ENCODE results near the gene PHLDB2.

The PHLDB2 gene

DNA sequence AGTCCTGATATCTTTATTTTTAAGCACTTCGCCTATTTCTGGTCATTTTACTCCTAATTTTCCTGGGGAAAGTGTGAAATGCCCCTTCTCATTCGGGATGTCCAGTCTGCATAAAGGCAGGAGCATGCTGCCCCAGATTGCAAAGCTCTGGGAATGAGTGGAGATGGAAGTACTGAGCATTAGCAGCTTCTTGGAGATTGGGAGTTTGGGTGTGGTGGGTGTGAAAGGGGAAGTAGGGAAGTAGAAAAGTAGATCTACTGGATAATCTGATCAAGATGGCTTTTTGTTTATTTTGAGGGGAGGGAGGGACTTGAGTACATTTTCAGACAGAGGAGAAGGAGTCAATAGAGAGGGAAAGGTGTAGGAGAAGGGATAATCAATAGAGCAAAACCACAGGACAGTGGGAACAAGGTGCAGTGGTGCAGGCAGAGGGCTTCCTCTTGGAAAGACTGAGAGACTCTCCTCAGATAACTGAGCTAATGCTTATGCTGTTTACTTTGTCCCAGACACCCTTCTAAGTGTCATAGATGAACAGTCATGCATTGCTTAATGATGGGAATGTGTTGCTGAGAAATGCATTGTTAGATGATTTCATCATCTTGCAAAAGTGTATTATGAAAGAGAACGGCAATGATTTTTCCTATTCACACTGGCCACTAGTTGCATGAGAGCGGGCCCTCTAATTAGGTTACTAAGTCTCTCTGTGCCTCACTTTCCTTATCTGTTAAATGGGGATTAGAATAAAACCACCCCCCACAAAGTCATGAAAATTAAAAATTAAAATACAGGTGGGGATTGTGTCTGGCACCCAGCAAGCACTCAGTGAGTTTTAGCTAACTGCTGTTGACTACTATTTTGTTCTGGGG, 45.5 kb downstream of the PHLDB2 start:
- DNase-seq (ENCODE audit: low spot score in 2 of 2), result no peak
- H3K27me3 ChIP-seq (ENCODE audit: low read depth), result no peaks in the 10 kb centered on the region
- in situ Hi-C loops (cut with MboI; ENCODE audit: low sequenced_read_pairs), result no loop called here
- no peaks in the 10 kb centered on the region for H3K9me3 ChIP-seq
- H3K36me3 ChIP-seq (replicated peaks), result no peaks in the 10 kb centered on the region
- no peaks in the 10 kb centered on the region for H3K4me1 ChIP-seq
- H3K4me3 ChIP-seq, result no peak overlapping the region

- Histone ChIP-seq H3K4me1 (no peaks in the 10 kb centered on the region), H3K36me3 (replicated peaks) (no peaks in the 10 kb centered on the region), H3K27me3 (ENCODE audit: low read depth) (0 out of 2 replicates have a peak, but pooled peaks cover 4% of the 10 kb centered on the region), H3K9me3 (no peaks in the 10 kb centered on the region), H3K4me3 (no peak overlapping the region)
- in situ Hi-C loops (cut with MboI; ENCODE audit: low sequenced_read_pairs), result no loop called here
- DNase-seq (ENCODE audit: low spot score in 2 of 2), result no peak
These were observed 47.6 kb downstream of the PHLDB2 start for GRCh38 chr3:111906656-111907055.

DNA sequence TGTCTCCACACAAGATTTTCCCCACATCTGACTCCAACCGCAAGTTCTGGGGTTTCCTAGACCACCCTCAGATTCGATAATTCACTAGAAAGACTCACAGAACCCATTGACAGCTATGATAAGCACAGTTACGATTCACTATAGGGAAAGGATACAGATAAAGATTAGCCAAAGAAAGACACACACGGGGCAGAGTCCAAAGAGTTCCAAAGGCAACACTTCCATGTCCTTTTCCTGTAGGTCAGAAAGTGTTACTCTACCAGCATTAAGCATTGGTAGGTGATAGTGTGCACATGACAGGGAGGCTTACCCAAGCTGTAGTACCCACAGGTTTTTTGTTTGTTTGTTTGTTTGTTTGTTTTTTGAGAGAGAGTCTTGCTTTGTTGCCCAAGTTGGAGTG, 48.1 kb downstream of the PHLDB2 start:
- DNase-seq (ENCODE audit: low spot score in 2 of 2), result no peak
- Histone ChIP-seq H3K9me3 (no peaks in the 10 kb centered on the region), H3K4me1 (no peaks in the 10 kb centered on the region), H3K27me3 (ENCODE audit: low read depth) (0 out of 2 replicates have a peak, but pooled peaks cover 4% of the 10 kb centered on the region), H3K4me3 (no peak overlapping the region), H3K36me3 (replicated peaks) (no peaks in the 10 kb centered on the region)
- in situ Hi-C loops (cut with MboI; ENCODE audit: low sequenced_read_pairs), result no loop called here

- Histone ChIP-seq H3K27me3 (ENCODE audit: low read depth) (peaks cover 4% of the 10 kb centered on the region; the same call in 1 of the 2 replicates), H3K4me1 (no peaks in the 10 kb centered on the region)
- DNase-seq (ENCODE audit: low spot score in 2 of 2), result no peak
These were observed 51.7 kb downstream of the PHLDB2 start for GRCh38 chr3:111910806-111911205.

DNA sequence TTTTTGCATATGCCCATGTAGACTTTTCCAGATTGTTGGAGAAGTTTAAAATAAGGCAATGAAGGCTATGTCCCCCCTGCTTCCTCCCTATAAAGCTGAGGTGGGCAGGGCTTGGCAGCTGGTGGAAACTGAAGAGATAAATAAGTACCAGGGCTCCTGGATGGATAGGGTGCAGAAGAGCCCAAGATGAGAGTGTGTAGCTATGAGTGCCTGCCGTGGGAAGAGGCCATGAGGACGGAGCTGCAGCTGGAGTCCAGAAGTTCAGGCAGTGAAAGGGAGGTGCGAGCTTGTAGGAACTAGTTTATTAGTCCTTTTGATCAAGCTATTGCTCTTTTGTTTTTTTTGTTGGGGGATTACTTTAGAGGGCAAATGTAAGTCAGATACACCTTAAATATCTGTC, 52.4 kb downstream of the PHLDB2 start:
- no peaks in the 10 kb centered on the region for H3K9me3 ChIP-seq
- DNase-seq (ENCODE audit: low spot score in 2 of 2), result no peak
- H3K27me3 ChIP-seq (ENCODE audit: low read depth), result peaks cover 4% of the 10 kb centered on the region; the same call in 1 of the 2 replicates
- in situ Hi-C loops (cut with MboI; ENCODE audit: low sequenced_read_pairs), result no loop called here
- H3K4me1 ChIP-seq, result no peaks in the 10 kb centered on the region
- no peaks in the 10 kb centered on the region for H3K36me3 ChIP-seq (replicated peaks)
- no peak overlapping the region for H3K4me3 ChIP-seq

More at GRCh38 chr3:111910806-111911205, 51.7 kb downstream of the PHLDB2 start:
- in situ Hi-C loops (cut with MboI; ENCODE audit: low sequenced_read_pairs), result no loop called here
- H3K9me3 ChIP-seq, result no peaks in the 10 kb centered on the region
- no peak overlapping the region for H3K4me3 ChIP-seq
- H3K36me3 ChIP-seq (replicated peaks), result no peaks in the 10 kb centered on the region

DNA sequence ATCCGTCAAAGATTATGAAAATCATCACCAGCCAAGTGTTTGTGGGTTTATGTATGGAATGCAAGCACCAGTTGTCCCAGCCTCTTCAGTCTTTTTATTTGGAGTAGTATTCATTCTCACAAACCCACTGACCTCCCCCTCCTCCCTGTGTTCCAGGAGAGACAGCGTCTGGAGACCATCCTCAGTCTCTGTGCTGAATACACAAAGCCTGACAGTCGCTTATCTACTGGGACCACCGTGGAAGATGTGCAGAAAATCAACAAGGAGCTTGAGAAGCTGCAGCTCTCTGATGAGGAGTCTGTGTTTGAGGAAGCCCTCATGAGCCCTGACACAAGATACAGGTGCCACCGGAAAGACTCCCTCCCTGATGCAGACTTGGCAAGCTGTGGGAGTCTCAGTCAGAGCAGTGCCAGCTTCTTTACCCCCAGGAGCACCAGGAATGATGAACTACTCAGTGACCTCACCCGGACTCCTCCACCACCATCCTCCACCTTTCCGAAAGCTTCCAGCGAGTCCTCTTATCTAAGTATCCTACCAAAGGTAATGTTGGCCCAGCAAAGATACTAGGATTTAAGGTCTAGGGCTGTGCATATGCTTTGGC, 54.2 kb downstream of the PHLDB2 start:
- Histone ChIP-seq H3K36me3 (replicated peaks) (no peaks in the 10 kb centered on the region), H3K4me3 (no peak overlapping the region), H3K4me1 (no peaks in the 10 kb centered on the region), H3K9me3 (no peaks in the 10 kb centered on the region), H3K27me3 (ENCODE audit: low read depth) (peaks cover 7% of the 10 kb centered on the region; the same call in 1 of the 2 replicates)
- DNase-seq (ENCODE audit: low spot score in 2 of 2), result no peak
- in situ Hi-C loops (cut with MboI; ENCODE audit: low sequenced_read_pairs), result no loop called here

GRCh38 chr3:111915905-111916304, 56.8 kb downstream of the PHLDB2 start:
- DNase-seq (ENCODE audit: low spot score in 2 of 2), result no peak
- no peaks in the 10 kb centered on the region for H3K4me1 ChIP-seq
- peaks cover 5% of the 10 kb centered on the region; the same call in 1 of the 2 replicates for H3K27me3 ChIP-seq (ENCODE audit: low read depth)
- no peak overlapping the region for H3K4me3 ChIP-seq
- H3K9me3 ChIP-seq, result no peaks in the 10 kb centered on the region
- H3K36me3 ChIP-seq (replicated peaks), result no peaks in the 10 kb centered on the region
- in situ Hi-C loops (cut with MboI; ENCODE audit: low sequenced_read_pairs), result no loop called here

DNA sequence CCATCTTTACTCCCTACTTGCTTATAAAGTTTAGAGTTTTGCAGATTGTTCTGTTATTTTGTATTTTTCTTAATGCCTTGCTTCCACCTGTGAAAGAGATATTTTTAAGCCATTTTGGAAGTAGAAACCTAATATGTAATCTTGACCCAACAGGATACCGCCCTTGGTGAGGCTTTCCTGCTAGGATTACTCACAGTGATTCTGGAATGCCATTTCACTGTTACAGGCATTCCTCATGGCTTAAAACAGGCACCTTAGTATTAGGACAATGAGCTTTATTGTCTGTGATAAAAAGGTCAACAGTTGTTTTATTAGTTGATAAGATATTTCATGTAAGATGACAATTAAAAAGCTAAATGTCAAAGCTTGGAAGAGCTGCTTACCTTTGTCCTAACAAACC, 58.2 kb downstream of the PHLDB2 start:
- peaks cover 5% of the 10 kb centered on the region; the same call in 1 of the 2 replicates for H3K27me3 ChIP-seq (ENCODE audit: low read depth)
- H3K4me1 ChIP-seq, result no peaks in the 10 kb centered on the region
- no peak for DNase-seq (ENCODE audit: low spot score in 2 of 2)
- in situ Hi-C loops (cut with MboI; ENCODE audit: low sequenced_read_pairs), result no loop called here
- no peaks in the 10 kb centered on the region for H3K9me3 ChIP-seq
- no peaks in the 10 kb centered on the region for H3K36me3 ChIP-seq (replicated peaks)
- no peak overlapping the region for H3K4me3 ChIP-seq

- peaks cover 5% of the 10 kb centered on the region; the same call in 1 of the 2 replicates for H3K27me3 ChIP-seq (ENCODE audit: low read depth)
- H3K4me3 ChIP-seq, result no peak overlapping the region
- no peaks in the 10 kb centered on the region for H3K4me1 ChIP-seq
- in situ Hi-C loops (cut with MboI; ENCODE audit: low sequenced_read_pairs), result no loop called here
- DNase-seq (ENCODE audit: low spot score in 2 of 2), result no peak
- no peaks in the 10 kb centered on the region for H3K36me3 ChIP-seq (replicated peaks)
- no peaks in the 10 kb centered on the region for H3K9me3 ChIP-seq
These were observed 60.5 kb downstream of the PHLDB2 start for GRCh38 chr3:111919370-111920065.

DNA sequence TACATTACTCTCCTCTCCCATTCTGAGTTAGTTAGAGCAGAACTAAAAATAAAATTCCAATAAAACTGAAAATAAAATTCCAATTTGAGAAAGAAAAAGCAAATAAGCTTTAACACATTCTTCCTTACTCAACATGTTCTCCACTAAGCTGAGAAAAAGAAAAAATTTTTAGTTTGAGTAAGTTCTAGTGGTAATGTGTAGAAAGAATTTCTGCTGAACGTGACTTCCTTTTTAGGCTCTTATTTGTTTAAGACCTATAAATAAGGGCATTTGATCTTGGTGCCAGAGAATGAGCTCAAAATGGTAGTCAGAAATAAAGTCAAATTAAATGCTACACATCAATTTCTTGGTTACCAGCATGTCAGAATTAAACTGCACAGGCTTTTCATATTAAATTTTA, 62.1 kb downstream of the PHLDB2 start:
- H3K36me3 ChIP-seq (replicated peaks), result no peaks in the 10 kb centered on the region
- no peak overlapping the region for H3K4me3 ChIP-seq
- in situ Hi-C loops (cut with MboI; ENCODE audit: low sequenced_read_pairs), result no loop called here
- H3K27me3 ChIP-seq (ENCODE audit: low read depth), result peaks cover 5% of the 10 kb centered on the region; the same call in 1 of the 2 replicates
- no peak for DNase-seq (ENCODE audit: low spot score in 2 of 2)
- H3K9me3 ChIP-seq, result no peaks in the 10 kb centered on the region
- H3K4me1 ChIP-seq, result no peaks in the 10 kb centered on the region

GRCh38 chr3:111923095-111923771, 64.2 kb downstream of the PHLDB2 start:
- in situ Hi-C loops (cut with MboI; ENCODE audit: low sequenced_read_pairs), result no loop called here
- Histone ChIP-seq H3K27me3 (ENCODE audit: low read depth) (peaks cover 2% of the 10 kb centered on the region; the same call in 1 of the 2 replicates), H3K9me3 (no peaks in the 10 kb centered on the region), H3K4me3 (no peak overlapping the region), H3K4me1 (no peaks in the 10 kb centered on the region; the same call in 1 of the 2 replicates), H3K36me3 (replicated peaks) (no peaks in the 10 kb centered on the region)
- DNase-seq (ENCODE audit: low spot score in 2 of 2), result no peak

GRCh38 chr3:111923806-111924205, 64.7 kb downstream of the PHLDB2 start:
- DNase-seq (ENCODE audit: low spot score in 2 of 2), result no peak
- H3K4me3 ChIP-seq, result no peak overlapping the region

DNA sequence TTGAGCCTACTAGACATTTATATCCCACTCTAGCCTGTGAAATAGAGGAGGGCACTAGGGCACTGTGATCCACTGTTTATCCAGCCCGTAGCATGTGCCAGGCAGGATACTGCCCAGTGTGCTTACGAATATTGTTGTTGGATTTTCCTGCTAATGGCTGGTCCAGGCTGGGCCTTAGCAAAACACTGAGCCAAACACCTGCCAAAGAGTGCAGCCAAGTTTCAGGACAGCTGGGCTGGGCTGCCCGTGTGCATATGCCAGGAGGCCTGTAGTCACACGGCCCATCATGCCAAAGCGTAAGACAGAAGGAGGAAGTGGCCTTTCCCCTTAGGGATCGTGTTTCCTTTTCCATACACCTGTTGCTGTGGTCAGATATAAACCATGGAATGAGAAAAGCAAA, 65.2 kb downstream of the PHLDB2 start:
- Histone ChIP-seq H3K9me3 (no peaks in the 10 kb centered on the region), H3K4me3 (no peak overlapping the region), H3K36me3 (replicated peaks) (no peaks in the 10 kb centered on the region), H3K27me3 (ENCODE audit: low read depth) (peaks cover 6% of the 10 kb centered on the region; the same call in 1 of the 2 replicates), H3K4me1 (no peaks in the 10 kb centered on the region; the same call in 1 of the 2 replicates)
- in situ Hi-C loops (cut with MboI; ENCODE audit: low sequenced_read_pairs), result no loop called here
- no peak for DNase-seq (ENCODE audit: low spot score in 2 of 2)

More at GRCh38 chr3:111923806-111924205, 64.7 kb downstream of the PHLDB2 start:
- no peaks in the 10 kb centered on the region; the same call in 1 of the 2 replicates for H3K4me1 ChIP-seq
- in situ Hi-C loops (cut with MboI; ENCODE audit: low sequenced_read_pairs), result no loop called here
- H3K9me3 ChIP-seq, result no peaks in the 10 kb centered on the region
- peaks cover 6% of the 10 kb centered on the region; the same call in 1 of the 2 replicates for H3K27me3 ChIP-seq (ENCODE audit: low read depth)
- H3K36me3 ChIP-seq (replicated peaks), result no peaks in the 10 kb centered on the region
